Measurements from ENCODE around the gene PARP2.

Gene PARP2

DNA sequence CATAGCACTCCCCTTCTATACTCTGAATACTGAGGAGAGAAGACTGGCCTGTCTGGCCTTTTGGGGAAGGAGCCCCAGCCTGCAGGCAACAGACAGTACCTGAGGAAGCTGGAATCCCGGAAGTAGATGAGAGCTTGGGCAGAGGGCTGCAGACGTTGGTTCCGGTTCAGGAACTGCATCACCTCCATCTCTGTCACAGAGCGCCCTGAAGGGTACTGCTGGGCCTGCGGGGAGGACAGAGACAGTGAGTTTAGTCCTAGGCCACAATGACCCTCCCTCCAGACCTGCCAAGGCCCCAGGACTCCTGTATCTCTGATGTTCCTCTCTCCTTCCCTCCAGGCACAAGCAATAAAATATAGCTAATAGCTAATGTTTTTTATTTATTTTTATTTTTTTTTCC is 41.5 kb downstream of the PARP2 start:
- Histone ChIP-seq H3K4me1 (ENCODE audit: insufficient read depth, poor library complexity, severe bottlenecking) (no peaks in the 10 kb centered on the region), H3K27me3 (ENCODE audit: insufficient read depth, poor library complexity, severe bottlenecking) (no peaks in the 10 kb centered on the region), H3K4me3 (ENCODE audit: severe bottlenecking) (no peak overlapping the region), H3K9me3 (ENCODE audit: severe bottlenecking) (no peaks in the 10 kb centered on the region), H3K36me3 (ENCODE audit: low read depth) (peaks cover 93% of the 10 kb centered on the region), H3K27ac (ENCODE audit: poor library complexity, severe bottlenecking) (no peak overlapping the region)
- TF ChIP-seq, protein P1, sequence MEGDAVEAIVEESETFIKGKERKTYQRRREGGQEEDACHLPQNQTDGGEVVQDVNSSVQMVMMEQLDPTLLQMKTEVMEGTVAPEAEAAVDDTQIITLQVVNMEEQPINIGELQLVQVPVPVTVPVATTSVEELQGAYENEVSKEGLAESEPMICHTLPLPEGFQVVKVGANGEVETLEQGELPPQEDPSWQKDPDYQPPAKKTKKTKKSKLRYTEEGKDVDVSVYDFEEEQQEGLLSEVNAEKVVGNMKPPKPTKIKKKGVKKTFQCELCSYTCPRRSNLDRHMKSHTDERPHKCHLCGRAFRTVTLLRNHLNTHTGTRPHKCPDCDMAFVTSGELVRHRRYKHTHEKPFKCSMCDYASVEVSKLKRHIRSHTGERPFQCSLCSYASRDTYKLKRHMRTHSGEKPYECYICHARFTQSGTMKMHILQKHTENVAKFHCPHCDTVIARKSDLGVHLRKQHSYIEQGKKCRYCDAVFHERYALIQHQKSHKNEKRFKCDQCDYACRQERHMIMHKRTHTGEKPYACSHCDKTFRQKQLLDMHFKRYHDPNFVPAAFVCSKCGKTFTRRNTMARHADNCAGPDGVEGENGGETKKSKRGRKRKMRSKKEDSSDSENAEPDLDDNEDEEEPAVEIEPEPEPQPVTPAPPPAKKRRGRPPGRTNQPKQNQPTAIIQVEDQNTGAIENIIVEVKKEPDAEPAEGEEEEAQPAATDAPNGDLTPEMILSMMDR (IDR thresholded peaks at IDR 0.05; ENCODE audit: poor library complexity, severe bottlenecking), result no peak
- no peak for DNase-seq (ENCODE audit: low spot score)
- ATAC-seq (ENCODE audit: low read depth), result no peak

DNA sequence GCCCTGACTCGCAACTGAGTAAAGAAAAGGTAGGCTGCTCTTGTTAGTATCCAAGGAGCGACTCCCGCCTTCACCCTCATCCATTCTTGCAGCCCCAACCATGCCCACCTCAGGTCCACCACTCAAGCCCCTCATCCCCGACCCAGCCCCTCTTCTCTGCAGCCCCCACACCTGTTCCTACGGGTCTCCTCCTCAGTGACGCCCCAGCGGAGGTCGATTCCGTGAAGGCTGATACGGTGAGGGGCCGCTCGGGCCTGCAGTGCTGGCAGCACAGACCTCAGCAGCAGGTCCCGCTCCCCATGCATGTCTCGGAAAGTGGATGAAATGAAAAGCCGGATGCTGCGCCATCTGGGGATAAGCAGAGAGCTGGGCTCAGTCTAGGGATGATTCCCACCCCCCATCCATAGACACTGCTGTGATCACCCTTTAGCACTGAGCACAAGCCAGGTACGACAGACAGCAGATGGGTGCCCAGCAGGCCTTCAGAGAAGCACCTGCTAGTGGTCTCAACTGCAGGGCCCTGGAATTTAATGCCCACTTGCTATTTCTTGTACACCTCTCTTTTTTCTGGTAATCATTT is 42.9 kb downstream of the PARP2 start:
- Histone ChIP-seq H3K4me3 (ENCODE audit: severe bottlenecking) (no peak overlapping the region), H3K27ac (ENCODE audit: poor library complexity, severe bottlenecking) (no peak overlapping the region), H3K9me3 (ENCODE audit: severe bottlenecking) (no peaks in the 10 kb centered on the region), H3K4me1 (ENCODE audit: insufficient read depth, poor library complexity, severe bottlenecking) (no peaks in the 10 kb centered on the region), H3K27me3 (ENCODE audit: insufficient read depth, poor library complexity, severe bottlenecking) (no peaks in the 10 kb centered on the region), H3K36me3 (ENCODE audit: low read depth) (peaks cover 93% of the 10 kb centered on the region)
- DNase-seq (ENCODE audit: low spot score) (no peak), ATAC-seq (ENCODE audit: low read depth) (no peak)
- TF ChIP-seq, protein P1 (IDR thresholded peaks at IDR 0.05; ENCODE audit: poor library complexity, severe bottlenecking), result no peak

DNA sequence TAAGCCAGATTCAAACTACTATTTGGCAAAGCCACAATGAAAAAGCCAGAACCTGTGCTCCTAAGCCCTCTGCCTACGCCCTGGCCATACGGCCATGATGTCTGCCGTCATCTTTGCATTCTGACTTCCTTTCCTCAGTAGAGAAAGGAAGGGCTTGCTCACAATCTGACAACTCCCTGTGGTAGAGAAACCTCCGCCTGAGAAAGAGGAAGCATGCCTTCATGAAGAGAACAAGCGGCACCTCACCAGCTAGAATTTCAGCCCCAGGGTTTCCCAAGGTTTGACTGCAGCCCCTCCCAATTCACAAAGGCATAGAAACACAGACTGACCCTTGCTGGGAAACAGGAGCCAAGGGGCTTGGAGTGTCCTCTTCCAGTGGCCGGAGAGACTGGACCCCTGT is 44.1 kb downstream of the PARP2 start:
- no peak for ATAC-seq (ENCODE audit: low read depth)
- no peaks in the 10 kb centered on the region for H3K27me3 ChIP-seq (ENCODE audit: insufficient read depth, poor library complexity, severe bottlenecking)
- no peak for DNase-seq (ENCODE audit: low spot score)
- H3K9me3 ChIP-seq (ENCODE audit: severe bottlenecking), result no peaks in the 10 kb centered on the region
- no peaks in the 10 kb centered on the region for H3K4me1 ChIP-seq (ENCODE audit: insufficient read depth, poor library complexity, severe bottlenecking)
- TF ChIP-seq, protein P1 (IDR thresholded peaks at IDR 0.05; ENCODE audit: poor library complexity, severe bottlenecking), result no peak
- peaks cover 93% of the 10 kb centered on the region for H3K36me3 ChIP-seq (ENCODE audit: low read depth)
- H3K4me3 ChIP-seq (ENCODE audit: severe bottlenecking), result no peak overlapping the region
- no peak overlapping the region for H3K27ac ChIP-seq (ENCODE audit: poor library complexity, severe bottlenecking)

DNA sequence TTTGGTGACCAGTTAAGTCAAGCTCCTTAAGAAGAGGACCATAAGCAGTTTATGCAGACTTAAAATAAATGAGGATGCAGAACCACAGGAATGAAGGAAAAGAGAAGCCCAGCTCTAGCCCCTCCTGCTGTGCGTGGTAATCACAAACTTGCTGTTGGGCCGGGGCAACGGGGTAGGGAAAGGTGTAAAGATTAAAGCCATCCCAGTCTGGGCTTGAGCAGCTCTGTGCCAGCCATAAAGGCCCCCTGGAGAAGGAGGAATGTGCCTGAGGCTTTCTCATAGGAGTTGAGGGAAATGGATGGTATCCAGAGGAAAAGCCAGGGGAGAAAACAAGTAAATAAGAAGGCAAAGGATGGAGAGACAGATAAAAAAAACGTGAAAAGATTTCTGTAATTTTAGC is 44.7 kb downstream of the PARP2 start:
- TF ChIP-seq, protein P1 (IDR thresholded peaks at IDR 0.05; ENCODE audit: poor library complexity, severe bottlenecking), result no peak
- no peaks in the 10 kb centered on the region for H3K9me3 ChIP-seq (ENCODE audit: severe bottlenecking)
- ATAC-seq (ENCODE audit: low read depth) (no peak), DNase-seq (ENCODE audit: low spot score) (no peak)
- no peak overlapping the region for H3K4me3 ChIP-seq (ENCODE audit: severe bottlenecking)
- H3K27ac ChIP-seq (ENCODE audit: poor library complexity, severe bottlenecking), result no peak overlapping the region
- no peaks in the 10 kb centered on the region for H3K4me1 ChIP-seq (ENCODE audit: insufficient read depth, poor library complexity, severe bottlenecking)
- peaks cover 92% of the 10 kb centered on the region for H3K36me3 ChIP-seq (ENCODE audit: low read depth)
- H3K27me3 ChIP-seq (ENCODE audit: insufficient read depth, poor library complexity, severe bottlenecking), result no peaks in the 10 kb centered on the region

DNA sequence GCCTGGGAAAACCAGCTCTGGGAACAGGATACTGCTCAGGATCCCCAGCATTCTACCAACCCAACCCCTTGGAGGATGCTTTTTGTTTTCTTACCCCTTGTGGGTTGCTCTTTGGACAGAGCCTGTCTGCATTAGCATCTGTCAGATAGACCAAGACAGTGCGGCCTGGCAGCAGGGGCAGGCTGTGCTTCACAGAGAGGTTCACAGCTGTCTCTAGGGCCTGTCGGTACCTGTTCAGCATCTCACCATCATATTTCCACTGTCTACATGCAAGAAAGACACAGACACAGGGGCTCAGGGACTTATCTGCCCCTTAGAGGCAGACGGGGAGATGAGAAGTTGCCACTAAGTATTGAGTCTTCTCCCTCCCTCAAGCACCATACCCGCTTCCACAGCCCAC is 48.1 kb downstream of the PARP2 start:
- DNase-seq (ENCODE audit: low spot score) (no peak), ATAC-seq (ENCODE audit: low read depth) (no peak)
- Histone ChIP-seq H3K27ac (ENCODE audit: poor library complexity, severe bottlenecking) (no peak overlapping the region), H3K9me3 (ENCODE audit: severe bottlenecking) (no peaks in the 10 kb centered on the region), H3K27me3 (ENCODE audit: insufficient read depth, poor library complexity, severe bottlenecking) (no peaks in the 10 kb centered on the region), H3K4me1 (ENCODE audit: insufficient read depth, poor library complexity, severe bottlenecking) (no peaks in the 10 kb centered on the region), H3K36me3 (ENCODE audit: low read depth) (peaks cover 89% of the 10 kb centered on the region), H3K4me3 (ENCODE audit: severe bottlenecking) (no peak overlapping the region)
- TF ChIP-seq, protein P1 (IDR thresholded peaks at IDR 0.05; ENCODE audit: poor library complexity, severe bottlenecking), result no peak

Data from RWPE2 (cell line).